HL-60 (cell line): Measurements from ENCODE around the gene ITGB3.

Source experiments
- DNase-seq, 2 experiments: peaks; one replicate each; pipeline ENCODE4 v3.0.0-alpha.2; 2010 to 2020; ENCODE audit warnings: low read depth in 1 of 2, low spot score in 1 of 2
- H3K27ac ChIP-seq: fragments of 250-450 bp; sonication (Bioruptor Pico); replicated peaks from 2 replicates; pipeline ENCODE4 v1.5.1; 2020; ENCODE audit warnings: mild to moderate bottlenecking, moderate library complexity
- H3K27me3 ChIP-seq: fragments of 250-450 bp; sonication (Bioruptor Pico); 2 replicates; pipeline ENCODE4 v1.5.1; 2021; ENCODE audit warnings: mild to moderate bottlenecking, moderate library complexity; ENCODE audit not compliant: insufficient read depth, poor library complexity, severe bottlenecking
- H3K4me3 ChIP-seq: replicated peaks from 2 replicates; pipeline ENCODE4 v1.5.1; 2011; ENCODE audit warnings: mild to moderate bottlenecking, control low read depth, low read length; ENCODE audit not compliant: insufficient read depth
- CTCF ChIP-seq: IDR thresholded peaks from one replicate; pipeline ENCODE4 v1.5.1; 2011; ENCODE audit warnings: low read length, control low read depth, inconsistent platforms; ENCODE audit not compliant: insufficient read depth
- GABPA ChIP-seq: IDR thresholded peaks from 2 replicates; pipeline ENCODE4 v1.6.1; 2012; ENCODE audit warnings: low read depth
- POLR2AphosphoS5 ChIP-seq: IDR thresholded peaks from 2 replicates; pipeline ENCODE4 v1.6.1; 2012; ENCODE audit warnings: low read depth
- REST ChIP-seq: IDR thresholded peaks from 2 replicates; pipeline ENCODE4 v1.6.1; 2012; ENCODE audit warnings: low read depth; ENCODE audit not compliant: insufficient replicate concordance
- SPI1 ChIP-seq: IDR thresholded peaks from 2 replicates; pipeline ENCODE4 v1.6.1; 2012; ENCODE audit warnings: low read depth, mild to moderate bottlenecking, borderline replicate concordance

ITGB3 gene

GRCh38 chr17:47290870-47291241 lies 37.2 kb downstream of the ITGB3 start:
- H3K27me3 ChIP-seq = no peaks in the 10 kb centered on the region
- no peak overlapping the region for H3K27ac ChIP-seq
- no peak overlapping the region for H3K4me3 ChIP-seq
- no peak for DNase-seq
- TF ChIP-seq CTCF = no peak
- TF ChIP-seq SPI1 = no peak
- no peak for TF ChIP-seq POLR2AphosphoS5
- TF ChIP-seq REST = no peak
- TF ChIP-seq GABPA = no peak

DNA sequence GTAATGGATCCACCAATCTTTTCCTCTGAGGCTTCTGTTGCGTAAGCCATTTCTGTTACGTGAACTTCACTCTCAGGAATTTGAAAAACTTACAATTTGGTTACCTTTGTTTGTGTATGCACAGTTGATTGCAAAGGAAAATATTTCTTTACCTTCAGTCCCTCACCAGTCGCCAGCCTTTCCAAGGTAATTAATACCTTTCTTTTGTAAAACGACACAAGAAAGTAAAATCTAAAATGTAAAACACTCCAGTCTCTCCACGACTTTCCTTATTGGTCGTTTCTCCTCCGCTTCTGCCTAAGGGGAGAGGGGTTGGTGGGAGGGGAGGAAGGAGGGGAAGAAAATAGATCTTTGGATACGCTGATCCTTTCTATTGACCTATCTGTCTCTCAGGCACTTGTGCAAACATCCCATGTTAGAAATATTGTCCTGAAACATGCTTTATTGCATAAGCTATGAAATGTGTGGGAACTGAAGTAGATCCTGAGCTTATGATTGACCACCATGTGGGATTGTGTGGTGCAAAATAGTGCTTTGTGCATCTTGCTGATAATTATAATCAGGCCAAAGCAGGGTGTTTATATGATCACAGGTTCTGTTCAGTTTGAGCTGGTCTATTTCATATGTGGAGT lies 37.7 kb downstream of the ITGB3 start:
- Histone ChIP-seq H3K4me3 (no peak overlapping the region), H3K27me3 (no peaks in the 10 kb centered on the region), H3K27ac (no peak overlapping the region)
- DNase-seq = no peak
- TF ChIP-seq SPI1 (no peak), CTCF (no peak), REST (no peak), POLR2AphosphoS5 (no peak), GABPA (no peak)

- TF ChIP-seq GABPA (no peak), CTCF (no peak), SPI1 (no peak), REST (no peak), POLR2AphosphoS5 (no peak)
- H3K27me3 ChIP-seq = no peaks in the 10 kb centered on the region
- DNase-seq = no peak
- no peak overlapping the region for H3K27ac ChIP-seq
- H3K4me3 ChIP-seq = no peak overlapping the region
These were observed 38.6 kb downstream of the ITGB3 start for GRCh38 chr17:47292206-47292605.
